Activated B cell treated with CpG ODN at 0.5 μM for 24 hours (primary cell): ENCODE data around the gene KLF2. TPM values are rescaled to one million over a fixed set of nuclear protein-coding genes. Genes with fewer than 3 reads are reported as not detected.
A peak's percentile ranks its signal among the peaks of the same experiment; 100 is the strongest.

Experiments used
- ATAC-seq: fragments of 200-7000 bp; cut with Tn5 transposase; one replicate; pipeline ENCODE4 v1.10.0; 2021; ENCODE audit warnings: low read depth, mild to moderate bottlenecking, moderate library complexity
- CTCF ChIA-PET: fragments of 350-600 bp; sonication (Branson Sonifier 250); formaldehyde crosslinking; loops from one replicate; lab custom pipeline; 2021; ENCODE audit warnings: antibody characterized with exemption; lab: Charles Lee
- POLR2A ChIA-PET: fragments of 350-600 bp; sonication (Branson Sonifier 250); formaldehyde crosslinking; loops from one replicate; lab custom pipeline; 2021; ENCODE audit warnings: antibody characterized with exemption; lab: Charles Lee
- DNase-seq: peaks from one replicate; pipeline ENCODE4 v3.0.0; 2022
- H3K27ac Mint-ChIP-seq: one replicate; pipeline ENCODE4 v1.8.0; 2020; ENCODE audit warnings: mixed read lengths
- H3K27me3 Mint-ChIP-seq: one replicate; pipeline ENCODE4 v1.8.0; 2021; ENCODE audit warnings: mixed read lengths
- H3K36me3 Mint-ChIP-seq: one replicate; pipeline ENCODE4 v1.8.0; 2021; ENCODE audit warnings: low read depth, mixed read lengths
- H3K4me1 Mint-ChIP-seq: one replicate; pipeline ENCODE4 v1.8.0; 2021; ENCODE audit warnings: mixed read lengths
- H3K4me3 Mint-ChIP-seq: one replicate; pipeline ENCODE4 v1.8.0; 2020; ENCODE audit warnings: mild to moderate bottlenecking, mixed read lengths
- H3K9me3 Mint-ChIP-seq: one replicate; pipeline ENCODE4 v1.8.0; 2020; ENCODE audit warnings: mixed read lengths
- CTCF ChIP-seq: fragments of 200-600 bp; IDR thresholded peaks from one replicate; pipeline ENCODE4 v1.8.0; 2022; ENCODE audit warnings: antibody characterized with exemption, mild to moderate bottlenecking
- intact Hi-C: fragments of 100-400 bp; cut with micrococcal nuclease; formaldehyde crosslinking; loops from one replicate; pipeline ENCODE4 v1.15.1; 2024
- total RNA-seq: library from RNA; stranded (reverse); gene quantifications from 2 replicates; pipeline ENCODE4 v1.2.3, GENCODE V29; 2022

KLF2 gene
- 76.8 and 87.6 TPM in 2 replicates for total RNA-seq

- ATAC-seq (peak; percentile 63), DNase-seq (peak; percentile 92)
- Mint-ChIP-seq H3K36me3 (peaks cover 34% of the 10 kb centered on the region), H3K27me3 (no peaks in the 10 kb centered on the region), H3K27ac (peak within 1 kb of the TSS; percentile 81), H3K4me1 (peaks cover 77% of the 10 kb centered on the region), H3K4me3 (peak within 1 kb of the TSS; percentile 77), H3K9me3 (no peaks in the 10 kb centered on the region)
- no peak for TF ChIP-seq CTCF
- intact Hi-C loops: loop anchor here (1.0 to 10.0 kb wide), 11 partner anchors 18 to 263 kb away; partner anchors contain the start of genes AP1M1, RAB8A and TPM4
- CTCF ChIA-PET: interaction anchor here (0.5 to 2.4 kb wide), 12 partner anchors 13 to 93 kb away, joined by 3 to 19 read pairs (median 4); no protein-coding TSS in a partner anchor
- POLR2A ChIA-PET: interaction anchor here (0.6 to 14.3 kb wide), 38 partner anchors 9 to 1523 kb away, joined by 3 to 828 read pairs (median 5); partner anchors contain the start of genes AP1M1, CHERP, FAM32A and JAK3
Measured at GRCh38 chr19:16324384-16325160, at the start of gene KLF2. TSS of gene KLF2 (plus strand) at chr19:16324826. CDS start at chr19:16324924, 98 bp downstream.

GRCh38 chr19:16280306-16280705, 44.3 kb upstream of the KLF2 start:
- no peaks in the 10 kb centered on the region for H3K36me3 Mint-ChIP-seq
- TF ChIP-seq CTCF: no peak
- DNase-seq (no peak), ATAC-seq (no peak)
- peaks cover 36% of the 10 kb centered on the region for H3K4me1 Mint-ChIP-seq
- no peaks in the 10 kb centered on the region for H3K9me3 Mint-ChIP-seq
- no peak overlapping the region for H3K4me3 Mint-ChIP-seq
- POLR2A ChIA-PET: interaction anchor here (0.8 kb wide), 1 partner anchor 12 kb away, joined by 3 read pairs; no protein-coding TSS in a partner anchor
- no peak overlapping the region for H3K27ac Mint-ChIP-seq
- intact Hi-C loops: no loop called here
- no peaks in the 10 kb centered on the region for H3K27me3 Mint-ChIP-seq
- CTCF ChIA-PET: no interaction called here

- ChIA-PET POLR2A (no interaction called here), CTCF (no interaction called here)
- H3K36me3 Mint-ChIP-seq: no peaks in the 10 kb centered on the region
- intact Hi-C loops: no loop called here
- no peak overlapping the region for H3K27ac Mint-ChIP-seq
- DNase-seq: no peak
- ATAC-seq: no peak
- H3K4me1 Mint-ChIP-seq: peaks cover 47% of the 10 kb centered on the region
- no peak overlapping the region for H3K4me3 Mint-ChIP-seq
- no peak for TF ChIP-seq CTCF
- H3K27me3 Mint-ChIP-seq: no peaks in the 10 kb centered on the region
- H3K9me3 Mint-ChIP-seq: no peaks in the 10 kb centered on the region
Measured at GRCh38 chr19:16281743-16282142, 42.9 kb upstream of the KLF2 start.

- ChIA-PET POLR2A (interaction anchor here (0.8 to 1.9 kb wide), 11 partner anchors 14 to 83 kb away, joined by 3 to 15 read pairs (median 6); partner anchors contain the start of gene KLF2), CTCF (interaction anchor here (0.6 to 1.3 kb wide), 2 partner anchors 25 to 84 kb away, joined by 3 read pairs; no protein-coding TSS in a partner anchor)
- H3K27me3 Mint-ChIP-seq: no peaks in the 10 kb centered on the region
- no peaks in the 10 kb centered on the region for H3K36me3 Mint-ChIP-seq
- H3K9me3 Mint-ChIP-seq: no peaks in the 10 kb centered on the region
- H3K4me3 Mint-ChIP-seq: peak overlapping the region; percentile 66
- ATAC-seq (peak; percentile 83), DNase-seq (peak; percentile 41)
- intact Hi-C loops: loop anchor here (1.0 kb wide), 1 partner anchor 23 kb away; no protein-coding TSS in a partner anchor
- H3K4me1 Mint-ChIP-seq: peaks cover 51% of the 10 kb centered on the region
- no peak for TF ChIP-seq CTCF
- H3K27ac Mint-ChIP-seq: peak overlapping the region; percentile 78
Measured at GRCh38 chr19:16283210-16284061, 41.2 kb upstream of the KLF2 start.
